ENCODE results near the gene TEX55. TPM values are rescaled to one million over a fixed set of nuclear protein-coding genes. Genes with fewer than 3 reads are reported as not detected.
"Not testable (repeated sequence)": the region's sequence is repeated elsewhere in the genome, so short reads cannot be mapped to it uniquely, and the experiment has no call there.

The TEX55 gene
- total RNA-seq (not detected), polyA plus RNA-seq (not detected), total RNA-seq (not detected)

- H3K36me3 ChIP-seq (ENCODE audit: control insufficient read depth in 2 of 3, insufficient read depth in 3 of 3, low read length in 3 of 3), result no peaks in the 10 kb centered on the region
- peak within 1 kb of the TSS in 2 of 9 donors; percentile 9 to 12 for H3K27ac Mint-ChIP-seq
- H3K4me3 ChIP-seq (ENCODE audit: low read length), result no peak within 1 kb of the TSS
- peak in 7 of 9 donors; percentile 19 to 48 (median 34) for DNase-seq
- no peak within 1 kb of the TSS for H3K27ac ChIP-seq (ENCODE audit: low read depth, low read length)
- H3K9me3 Mint-ChIP-seq, result no peaks in the 10 kb centered on the region
- ChIA-PET CTCF (interaction anchor here (0.7 to 7.0 kb wide), 7 partner anchors 95 to 207 kb away, joined by 3 to 73 read pairs (median 4); partner anchors contain the start of gene B4GALT4), POLR2A (interaction anchor here (1.8 kb wide), 1 partner anchor 95 kb away, joined by 6 read pairs; the partner anchor contains the start of gene B4GALT4)
- intact Hi-C loops (cut with micrococcal nuclease), result loop anchor here (1.0 to 2.0 kb wide), 6 partner anchors 73 to 537 kb away; no protein-coding TSS in a partner anchor
- ATAC-seq, result peak; percentile 57
- peaks cover 0 to 8% (median 5%) of the 10 kb centered on the region in 7 donors for H3K4me1 Mint-ChIP-seq
- no peaks in the 10 kb centered on the region for H3K9me3 ChIP-seq (ENCODE audit: control insufficient read depth in 2 of 3, low read length in 3 of 3)
- no peaks in the 10 kb centered on the region for H3K36me3 Mint-ChIP-seq
- H3K4me3 Mint-ChIP-seq, result no peak within 1 kb of the TSS
- H3K27me3 Mint-ChIP-seq, result no peaks in the 10 kb centered on the region
- H3K4me1 ChIP-seq (ENCODE audit: control insufficient read depth in 2 of 2, insufficient read depth in 2 of 2, low read length in 2 of 2), result no peaks in the 10 kb centered on the region
- no peaks in the 10 kb centered on the region for H3K27me3 ChIP-seq (ENCODE audit: control insufficient read depth in 2 of 2, insufficient read depth in 2 of 2, low read length in 2 of 2)
Measured at GRCh38 chr3:119145500-119146167, at the start of gene TEX55. Gene TEX55 (plus strand): TSS chr3:119146165. CDS start chr3:119146190, 25 bp downstream.

- Histone ChIP-seq H3K4me3 (ENCODE audit: low read length) (no peak overlapping the region), H3K36me3 (ENCODE audit: control insufficient read depth in 2 of 3, insufficient read depth in 3 of 3, low read length in 3 of 3) (no peaks in the 10 kb centered on the region), H3K27ac (ENCODE audit: low read depth, low read length) (no peak overlapping the region), H3K9me3 (ENCODE audit: control insufficient read depth in 2 of 3, low read length in 3 of 3) (no peaks in the 10 kb centered on the region), H3K27me3 (ENCODE audit: control insufficient read depth in 2 of 2, insufficient read depth in 2 of 2, low read length in 2 of 2) (no peaks in the 10 kb centered on the region), H3K4me1 (ENCODE audit: control insufficient read depth in 2 of 2, insufficient read depth in 2 of 2, low read length in 2 of 2) (no peaks in the 10 kb centered on the region)
- ChIA-PET CTCF (interaction anchor here (0.5 to 7.6 kb wide), 8 partner anchors 26 to 1210 kb away, joined by 3 to 224 read pairs (median 6); partner anchors contain the start of gene IGSF11), POLR2A (no interaction called here)
- Mint-ChIP-seq H3K4me1 (peaks cover 0 to 1% (median 0%) of the 10 kb centered on the region in 7 donors), H3K27me3 (peaks cover 0 to 4% (median 0%) of the 10 kb centered on the region in 5 donors), H3K9me3 (no peaks in the 10 kb centered on the region), H3K4me3 (no peak overlapping the region), H3K36me3 (no peaks in the 10 kb centered on the region), H3K27ac (no peak overlapping the region)
- no peak for ATAC-seq
- intact Hi-C loops (cut with micrococcal nuclease), result loop anchor here (1.0 to 5.0 kb wide), 7 partner anchors 63 to 584 kb away; partner anchors contain the start of genes B4GALT4 (in 1 of the 2) and IGSF11 (in 1 of the 2)
- no peak for DNase-seq
Measured at GRCh38 chr3:119098003-119098402, 48.0 kb upstream of the TEX55 start.

GRCh38 chr3:119098619-119099222, 47.2 kb upstream of the TEX55 start:
- POLR2A ChIA-PET, result no interaction called here
- Mint-ChIP-seq H3K4me1 (peaks cover 0 to 1% (median 0%) of the 10 kb centered on the region in 7 donors), H3K36me3 (no peaks in the 10 kb centered on the region), H3K27ac (no peak overlapping the region), H3K4me3 (no peak overlapping the region), H3K27me3 (peaks cover 0 to 4% (median 0%) of the 10 kb centered on the region in 5 donors), H3K9me3 (no peaks in the 10 kb centered on the region)
- DNase-seq (peak in 7 of 9 donors; percentile 24 to 65 (median 54)), ATAC-seq (peak; percentile 50)
- no peaks in the 10 kb centered on the region for H3K27me3 ChIP-seq (ENCODE audit: control insufficient read depth in 2 of 2, insufficient read depth in 2 of 2, low read length in 2 of 2)
- no peaks in the 10 kb centered on the region for H3K4me1 ChIP-seq (ENCODE audit: control insufficient read depth in 2 of 2, insufficient read depth in 2 of 2, low read length in 2 of 2)
- no peak overlapping the region for H3K27ac ChIP-seq (ENCODE audit: low read depth, low read length)
- intact Hi-C loops (cut with micrococcal nuclease), result loop anchor here (1.0 to 5.0 kb wide), 7 partner anchors 63 to 584 kb away; partner anchors contain the start of genes B4GALT4 (in 1 of the 2) and IGSF11 (in 1 of the 2)
- H3K4me3 ChIP-seq (ENCODE audit: low read length), result no peak overlapping the region
- CTCF ChIA-PET, result interaction anchor here (0.5 to 7.6 kb wide), 7 partner anchors 27 to 1209 kb away, joined by 3 to 224 read pairs (median 4); partner anchors contain the start of gene IGSF11
- no peaks in the 10 kb centered on the region for H3K9me3 ChIP-seq (ENCODE audit: control insufficient read depth in 2 of 3, low read length in 3 of 3)
- no peaks in the 10 kb centered on the region for H3K36me3 ChIP-seq (ENCODE audit: control insufficient read depth in 2 of 3, insufficient read depth in 3 of 3, low read length in 3 of 3)

GRCh38 chr3:119099785-119100184, 46.2 kb upstream of the TEX55 start:
- Histone ChIP-seq H3K4me1 (ENCODE audit: control insufficient read depth in 2 of 2, insufficient read depth in 2 of 2, low read length in 2 of 2) (no peaks in the 10 kb centered on the region), H3K4me3 (ENCODE audit: low read length) (no peak overlapping the region), H3K9me3 (ENCODE audit: control insufficient read depth in 2 of 3, low read length in 3 of 3) (no peaks in the 10 kb centered on the region), H3K27ac (ENCODE audit: low read depth, low read length) (no peak overlapping the region), H3K36me3 (ENCODE audit: control insufficient read depth in 2 of 3, insufficient read depth in 3 of 3, low read length in 3 of 3) (no peaks in the 10 kb centered on the region), H3K27me3 (ENCODE audit: control insufficient read depth in 2 of 2, insufficient read depth in 2 of 2, low read length in 2 of 2) (no peaks in the 10 kb centered on the region)
- Mint-ChIP-seq H3K4me3 (no peak overlapping the region), H3K4me1 (peaks cover 0 to 1% (median 0%) of the 10 kb centered on the region in 7 donors), H3K9me3 (no peaks in the 10 kb centered on the region), H3K36me3 (no peaks in the 10 kb centered on the region), H3K27ac (no peak overlapping the region), H3K27me3 (peaks cover 0 to 4% (median 0%) of the 10 kb centered on the region in 5 donors)
- ATAC-seq (no peak), DNase-seq (no peak)
- ChIA-PET CTCF (interaction anchor here (0.7 to 7.6 kb wide), 5 partner anchors 24 to 217 kb away, joined by 3 to 224 read pairs (median 6); partner anchors contain the start of gene IGSF11), POLR2A (no interaction called here)
- intact Hi-C loops (cut with micrococcal nuclease), result loop anchor here (2.0 to 5.0 kb wide), 3 partner anchors 141 to 583 kb away; partner anchors contain the start of gene B4GALT4 (in 1 of the 2)

GRCh38 chr3:119104031-119104430, 41.9 kb upstream of the TEX55 start:
- Histone ChIP-seq H3K4me1 (ENCODE audit: control insufficient read depth in 2 of 2, insufficient read depth in 2 of 2, low read length in 2 of 2) (no peaks in the 10 kb centered on the region), H3K27ac (ENCODE audit: low read depth, low read length) (no peak overlapping the region), H3K27me3 (ENCODE audit: control insufficient read depth in 2 of 2, insufficient read depth in 2 of 2, low read length in 2 of 2) (no peaks in the 10 kb centered on the region), H3K36me3 (ENCODE audit: control insufficient read depth in 2 of 3, insufficient read depth in 3 of 3, low read length in 3 of 3) (no peaks in the 10 kb centered on the region), H3K4me3 (ENCODE audit: low read length) (no peak overlapping the region), H3K9me3 (ENCODE audit: control insufficient read depth in 2 of 3, low read length in 3 of 3) (no peaks in the 10 kb centered on the region)
- ATAC-seq (no peak), DNase-seq (no peak)
- Mint-ChIP-seq H3K4me1 (no peaks in the 10 kb centered on the region), H3K27me3 (peaks cover 0 to 4% (median 0%) of the 10 kb centered on the region in 5 donors), H3K36me3 (no peaks in the 10 kb centered on the region), H3K9me3 (no peaks in the 10 kb centered on the region), H3K27ac (peak overlapping the region in 1 of 9 donors; percentile 10), H3K4me3 (no peak overlapping the region)
- intact Hi-C loops (cut with micrococcal nuclease), result no loop called here
- ChIA-PET CTCF (interaction anchor here (1.2 to 2.4 kb wide), 3 partner anchors 137 to 222 kb away, joined by 3 to 9 read pairs (median 3); partner anchors contain the start of gene B4GALT4), POLR2A (interaction anchor here (0.9 kb wide), 1 partner anchor 70 kb away, joined by 3 read pairs; the partner anchor contains the start of gene IGSF11)

- not testable (repeated sequence) for H3K9me3 ChIP-seq (ENCODE audit: control insufficient read depth in 2 of 3, low read length in 3 of 3)
Measured at GRCh38 chr3:119118330-119118729, 27.6 kb upstream of the TEX55 start.

More at GRCh38 chr3:119118330-119118729, 27.6 kb upstream of the TEX55 start:
- Mint-ChIP-seq H3K27me3 (peaks cover 0 to 25% (median 12%) of the 10 kb centered on the region in 5 donors), H3K36me3 (peaks cover 0 to 22% (median 14%) of the 10 kb centered on the region in 5 donors), H3K9me3 (peaks cover 6 to 46% (median 17%) of the 10 kb centered on the region in 11 donors)
- intact Hi-C loops (cut with micrococcal nuclease); ATAC-seq; CTCF ChIA-PET; H3K4me1 Mint-ChIP-seq; POLR2A ChIA-PET; H3K36me3 ChIP-seq (ENCODE audit: control insufficient read depth in 2 of 3, insufficient read depth in 3 of 3, low read length in 3 of 3); H3K27me3 ChIP-seq (ENCODE audit: control insufficient read depth in 2 of 2, insufficient read depth in 2 of 2, low read length in 2 of 2); H3K27ac ChIP-seq (ENCODE audit: low read depth, low read length); DNase-seq; H3K27ac Mint-ChIP-seq; H3K4me1 ChIP-seq (ENCODE audit: control insufficient read depth in 2 of 2, insufficient read depth in 2 of 2, low read length in 2 of 2); H3K4me3 Mint-ChIP-seq; H3K4me3 ChIP-seq (ENCODE audit: low read length): not testable (repeated sequence)
